ENCODE measurements around the gene ADGRG3.
"Not testable (repeated sequence)": the region's sequence is repeated elsewhere in the genome, so short reads cannot be mapped to it uniquely, and the experiment has no call there.

Gene ADGRG3

GRCh38 chr16:57708168-57708567, 40.1 kb downstream of the ADGRG3 start:
- TF ChIP-seq CTCF (IDR thresholded peaks at IDR 0.05; ENCODE audit: extremely low read depth, insufficient read depth, missing control alignments): no peak
- DNase-seq (ENCODE audit: low spot score): no peak
- in situ Hi-C loops (cut with MboI; ENCODE audit: low pct_unique_long_range_greater_than_20kb, low sequenced_read_pairs, unreplicated experiment): no loop called here

- TF ChIP-seq CTCF (IDR thresholded peaks at IDR 0.05; ENCODE audit: extremely low read depth, insufficient read depth, missing control alignments): no peak
- in situ Hi-C loops (cut with MboI; ENCODE audit: low pct_unique_long_range_greater_than_20kb, low sequenced_read_pairs, unreplicated experiment): no loop called here
- DNase-seq (ENCODE audit: low spot score): no peak
Measured at GRCh38 chr16:57709663-57710062, 41.6 kb downstream of the ADGRG3 start.

GRCh38 chr16:57711346-57711745, 43.2 kb downstream of the ADGRG3 start:
- in situ Hi-C loops (cut with MboI; ENCODE audit: low pct_unique_long_range_greater_than_20kb, low sequenced_read_pairs, unreplicated experiment): no loop called here
- TF ChIP-seq CTCF (IDR thresholded peaks at IDR 0.05; ENCODE audit: extremely low read depth, insufficient read depth, missing control alignments): no peak
- no peak for DNase-seq (ENCODE audit: low spot score)

GRCh38 chr16:57711993-57712392, 43.9 kb downstream of the ADGRG3 start:
- no peak for DNase-seq (ENCODE audit: low spot score)
- TF ChIP-seq CTCF (IDR thresholded peaks at IDR 0.05; ENCODE audit: extremely low read depth, insufficient read depth, missing control alignments): no peak
- in situ Hi-C loops (cut with MboI; ENCODE audit: low pct_unique_long_range_greater_than_20kb, low sequenced_read_pairs, unreplicated experiment): no loop called here

GRCh38 chr16:57712569-57712968, 44.5 kb downstream of the ADGRG3 start:
- in situ Hi-C loops (cut with MboI; ENCODE audit: low pct_unique_long_range_greater_than_20kb, low sequenced_read_pairs, unreplicated experiment); DNase-seq (ENCODE audit: low spot score): not testable (repeated sequence)

- DNase-seq (ENCODE audit: low spot score): no peak
- TF ChIP-seq CTCF (IDR thresholded peaks at IDR 0.05; ENCODE audit: extremely low read depth, insufficient read depth, missing control alignments): no peak
- in situ Hi-C loops (cut with MboI; ENCODE audit: low pct_unique_long_range_greater_than_20kb, low sequenced_read_pairs, unreplicated experiment): no loop called here
Measured at GRCh38 chr16:57713596-57713995, 45.5 kb downstream of the ADGRG3 start.

GRCh38 chr16:57714047-57714446, 45.9 kb downstream of the ADGRG3 start:
- TF ChIP-seq CTCF (IDR thresholded peaks at IDR 0.05; ENCODE audit: extremely low read depth, insufficient read depth, missing control alignments): no peak
- in situ Hi-C loops (cut with MboI; ENCODE audit: low pct_unique_long_range_greater_than_20kb, low sequenced_read_pairs, unreplicated experiment): no loop called here
- no peak for DNase-seq (ENCODE audit: low spot score)
